GM21515 (cell line): ENCODE data around the gene SRPK2.

Experiments used
- ATAC-seq: cut with Tn5 transposase; IDR thresholded peaks from one replicate; pipeline ENCODE4 v1.9.1; 2021; ENCODE audit not compliant: unreplicated experiment

SRPK2 gene

DNA sequence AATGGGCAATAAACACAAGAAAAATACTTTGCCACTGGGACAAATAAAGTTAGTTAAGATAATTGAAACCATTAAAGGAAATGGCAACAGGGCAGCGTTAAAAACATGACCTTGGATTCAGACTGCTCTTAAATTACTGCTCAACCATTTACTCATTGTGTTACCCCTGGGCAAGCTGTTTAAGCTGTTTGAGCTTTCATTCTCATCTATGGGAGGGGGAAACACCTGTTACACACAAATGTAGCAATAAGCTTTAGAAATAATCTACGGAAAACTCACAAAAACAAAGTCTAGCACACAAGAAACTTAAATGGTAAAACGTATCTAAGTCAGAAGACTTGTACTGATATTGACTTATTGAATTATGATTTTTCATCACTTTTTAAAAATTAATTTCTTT, 237.6 kb downstream of the SRPK2 start:
- ATAC-seq: no peak

DNA sequence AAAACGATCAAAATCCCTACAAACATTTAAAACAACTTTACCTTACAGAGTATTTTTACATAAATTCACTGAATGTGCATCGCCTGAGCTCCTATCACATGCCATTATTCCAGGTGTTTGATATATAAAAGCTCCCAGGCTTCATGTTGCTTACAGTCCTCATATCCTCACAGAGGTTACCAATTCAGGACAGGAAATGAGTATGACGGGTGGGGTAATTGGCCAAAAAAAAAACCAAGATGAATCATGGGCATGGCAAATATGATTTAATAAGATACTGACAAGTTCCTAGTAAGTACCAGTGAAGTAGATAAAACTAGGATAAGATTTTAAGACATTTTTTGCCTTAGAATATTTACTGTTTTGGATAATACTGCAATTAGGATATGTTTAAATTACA, 238.9 kb downstream of the SRPK2 start:
- ATAC-seq: no peak

DNA sequence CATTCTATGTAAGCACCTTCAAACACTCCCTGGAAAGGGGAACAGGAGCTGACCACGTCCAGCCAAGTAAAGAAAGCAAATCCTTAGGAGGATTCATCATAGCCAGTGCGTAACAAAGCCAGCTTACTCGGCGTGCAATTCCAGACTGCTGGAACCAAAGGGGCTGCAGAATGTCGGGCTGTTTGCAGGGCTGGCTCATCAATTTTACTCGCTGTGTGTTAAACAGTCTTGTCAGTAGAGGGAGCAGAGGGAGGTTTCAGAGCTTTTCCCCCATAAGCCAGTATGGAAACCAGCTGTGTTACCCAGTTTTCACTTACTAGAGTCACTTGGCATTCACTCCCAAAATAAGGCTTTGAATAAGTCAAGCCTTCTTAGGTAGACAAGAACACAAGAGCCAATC, 247.7 kb downstream of the SRPK2 start:
- ATAC-seq: no peak

DNA sequence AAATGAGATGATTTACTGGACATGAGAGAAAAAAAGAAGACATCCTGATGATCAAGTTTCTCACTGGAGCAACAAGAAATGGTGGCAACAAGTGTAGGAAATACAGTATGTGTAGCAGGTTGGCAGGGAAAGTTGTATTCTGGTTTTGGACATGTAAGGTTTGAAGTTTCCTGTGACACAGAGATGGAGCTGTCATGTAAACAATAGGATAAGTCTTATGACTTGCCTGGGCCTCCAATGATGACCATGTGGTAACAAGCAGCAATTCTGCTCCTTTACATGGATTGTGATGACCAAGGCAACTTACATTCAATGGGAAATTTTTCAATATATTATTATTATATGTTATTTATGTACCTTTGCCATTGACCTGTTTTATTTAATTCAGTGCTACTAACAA, 249.3 kb downstream of the SRPK2 start:
- ATAC-seq: no peak

DNA sequence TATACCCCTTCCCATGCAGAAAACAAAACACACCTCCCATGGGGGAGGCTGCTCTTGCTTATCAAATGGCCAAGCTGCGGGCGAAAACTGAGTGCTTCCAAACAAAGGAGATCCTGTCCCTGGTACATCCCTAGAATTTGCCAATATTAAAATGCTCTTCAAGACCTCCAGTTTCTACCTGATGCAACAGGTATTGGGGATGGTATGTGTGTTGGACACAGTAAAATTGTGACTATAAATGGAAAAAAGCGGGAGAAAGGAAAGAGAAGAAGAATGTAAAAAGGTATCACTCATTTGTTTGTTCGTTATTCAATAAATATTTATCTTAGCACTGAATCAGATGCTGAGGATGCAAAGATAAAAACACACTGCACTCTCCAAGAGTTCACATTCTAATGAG, 250.8 kb downstream of the SRPK2 start:
- no peak for ATAC-seq

DNA sequence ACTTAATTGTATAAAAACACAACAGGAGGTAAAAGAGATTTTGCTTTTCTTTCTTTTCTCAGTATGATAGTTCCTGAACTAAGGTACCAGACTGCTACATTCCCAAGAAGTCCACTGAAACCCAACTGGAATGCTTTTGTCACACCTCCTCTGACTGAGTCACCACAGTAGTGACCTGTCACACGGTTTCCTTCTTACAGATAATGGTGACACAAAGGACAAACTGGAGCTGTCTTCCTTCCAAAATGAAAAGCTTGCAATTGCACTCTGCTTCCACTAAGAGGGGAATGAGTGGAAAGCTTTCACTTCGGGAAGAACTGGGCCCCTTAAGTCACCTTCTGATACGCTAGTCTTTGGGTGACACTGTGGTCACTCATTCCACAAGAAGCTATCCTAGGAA, 252.5 kb downstream of the SRPK2 start:
- ATAC-seq: no peak

DNA sequence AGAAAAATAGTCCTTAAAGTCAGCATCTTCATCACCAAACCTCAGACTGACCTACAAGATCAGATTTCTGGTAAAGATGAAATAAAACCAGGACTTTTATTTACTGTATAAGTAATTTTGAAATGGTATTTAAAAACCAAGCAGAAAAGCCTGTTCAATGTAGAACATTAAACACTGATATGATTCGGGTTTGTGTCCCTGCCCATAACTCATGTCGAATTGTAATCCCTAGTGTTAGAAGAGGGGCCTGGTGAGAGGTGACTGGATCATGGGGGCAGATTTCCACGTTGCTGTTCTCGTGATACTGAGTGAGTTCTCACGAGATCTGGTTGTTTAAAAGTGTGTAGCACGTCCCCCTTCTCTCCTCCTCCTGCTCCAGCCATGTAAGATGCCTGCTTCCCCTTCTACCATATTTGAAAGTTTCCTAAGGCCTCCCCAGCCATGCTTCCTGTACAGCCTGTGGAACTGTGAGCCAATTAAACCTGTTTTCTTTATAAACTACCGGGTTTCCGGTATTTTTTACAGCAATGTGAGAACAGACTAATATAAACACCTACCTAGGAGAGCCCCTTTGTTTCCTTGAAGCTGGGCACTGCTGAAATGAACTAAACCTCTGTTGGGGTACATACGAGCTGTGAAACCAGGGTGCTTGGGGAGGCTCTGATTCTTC, 254.6 kb downstream of the SRPK2 start:
- no peak for ATAC-seq

DNA sequence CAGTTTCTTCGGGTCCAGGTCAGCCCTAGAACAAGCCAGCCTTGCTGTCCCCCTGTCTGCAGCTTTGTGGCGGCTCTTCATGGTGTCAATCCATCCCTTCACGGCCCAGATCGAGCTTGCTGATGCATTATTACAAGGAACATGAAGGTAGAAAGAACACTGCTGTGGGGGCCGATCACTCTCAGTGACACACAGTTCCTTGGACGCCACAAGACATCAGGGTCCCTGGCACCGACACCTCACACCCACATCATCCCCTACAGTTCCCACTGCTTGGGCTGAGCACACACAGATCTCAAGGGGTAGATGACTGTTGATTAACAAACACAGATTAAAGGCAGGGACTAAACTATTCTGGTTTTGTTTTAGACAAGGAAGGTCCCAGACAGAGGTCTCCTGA, 255.4 kb downstream of the SRPK2 start:
- ATAC-seq: no peak

DNA sequence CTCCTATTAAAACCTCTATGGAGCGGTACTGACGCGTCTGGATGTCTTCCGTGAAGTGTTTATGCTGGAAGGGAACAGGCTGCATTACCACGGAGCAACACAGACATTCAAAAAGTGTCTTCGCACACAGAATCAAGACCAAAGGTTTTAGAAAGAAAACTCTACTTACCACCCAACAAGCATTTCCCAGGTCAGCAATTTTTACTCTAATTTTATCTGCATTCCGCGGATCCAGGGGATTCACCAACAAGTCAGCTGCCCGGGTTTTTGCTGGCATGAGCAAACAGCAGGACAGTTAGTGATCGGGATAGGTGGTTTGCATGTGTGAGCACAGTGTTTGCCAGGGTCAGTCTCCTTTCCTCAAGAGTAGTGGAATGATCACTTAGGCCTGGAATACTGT, 255.9 kb downstream of the SRPK2 start:
- ATAC-seq: no peak

DNA sequence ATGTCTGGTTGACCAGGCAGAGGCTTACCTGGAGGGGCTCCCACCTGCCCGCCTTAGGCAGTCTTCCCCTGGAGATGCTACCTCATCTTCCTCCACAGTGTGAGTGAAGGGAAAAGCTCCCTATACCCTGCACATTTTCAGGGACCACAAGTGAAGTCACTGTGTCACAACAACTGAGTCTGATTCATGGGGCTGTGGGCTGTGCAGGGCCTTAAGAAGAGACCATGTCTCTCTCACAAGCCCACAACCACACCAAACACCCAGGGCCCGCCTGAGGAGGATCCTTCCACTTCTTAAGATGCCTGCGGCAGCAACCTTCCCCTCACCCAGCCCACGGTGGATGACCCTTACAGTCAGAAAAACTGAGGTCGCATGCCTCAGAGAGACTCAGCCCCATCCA, 256.4 kb downstream of the SRPK2 start:
- no peak for ATAC-seq

DNA sequence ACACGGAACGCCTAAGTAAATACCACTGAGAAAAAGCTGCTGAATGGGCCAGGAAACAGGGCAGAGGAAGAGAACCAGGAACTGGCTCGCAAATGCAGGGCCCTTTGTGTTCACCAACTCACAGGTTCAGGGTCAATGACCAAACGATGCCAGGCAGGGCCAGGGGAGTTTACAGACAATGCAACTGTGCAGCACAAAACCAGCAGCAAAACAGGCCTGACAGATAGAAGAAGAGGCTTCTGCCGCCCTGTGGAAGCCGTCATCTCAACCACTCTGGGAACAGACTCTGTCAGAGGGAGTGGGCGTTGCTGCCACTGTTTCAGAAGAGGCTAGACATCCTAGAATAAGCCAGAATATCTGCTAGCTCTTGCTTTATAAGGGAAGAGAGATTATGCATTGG, 256.8 kb downstream of the SRPK2 start:
- ATAC-seq: no peak

DNA sequence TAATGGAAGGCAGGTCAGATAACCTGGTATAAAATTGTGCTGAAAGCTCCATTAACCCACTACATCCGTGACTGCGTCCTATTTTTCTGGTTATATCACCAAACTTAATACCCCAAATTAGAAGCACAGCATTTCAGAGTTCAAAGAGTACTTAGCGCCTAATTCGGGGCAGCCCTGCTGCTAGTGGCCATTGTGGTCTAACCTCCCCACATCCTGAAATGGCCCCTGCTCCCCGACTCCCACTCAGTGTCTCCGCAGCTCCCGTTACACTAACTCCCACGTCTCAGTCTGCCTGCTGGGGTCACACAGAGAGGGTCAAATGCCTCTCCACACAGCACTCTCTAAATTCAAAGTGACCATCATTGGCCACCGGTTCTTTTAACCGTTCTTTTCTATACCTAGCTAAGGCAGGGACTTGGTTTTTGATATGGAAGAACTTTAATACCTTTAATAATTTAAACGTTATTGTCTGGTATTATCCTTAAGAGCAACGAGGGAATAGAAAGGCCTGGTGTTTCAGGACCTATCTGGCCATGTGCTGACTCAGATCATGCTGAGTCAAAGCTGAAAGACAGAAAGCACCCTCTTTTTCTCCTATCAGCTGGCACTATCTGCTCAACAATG, 257.6 kb downstream of the SRPK2 start:
- peak; percentile 52 for ATAC-seq

DNA sequence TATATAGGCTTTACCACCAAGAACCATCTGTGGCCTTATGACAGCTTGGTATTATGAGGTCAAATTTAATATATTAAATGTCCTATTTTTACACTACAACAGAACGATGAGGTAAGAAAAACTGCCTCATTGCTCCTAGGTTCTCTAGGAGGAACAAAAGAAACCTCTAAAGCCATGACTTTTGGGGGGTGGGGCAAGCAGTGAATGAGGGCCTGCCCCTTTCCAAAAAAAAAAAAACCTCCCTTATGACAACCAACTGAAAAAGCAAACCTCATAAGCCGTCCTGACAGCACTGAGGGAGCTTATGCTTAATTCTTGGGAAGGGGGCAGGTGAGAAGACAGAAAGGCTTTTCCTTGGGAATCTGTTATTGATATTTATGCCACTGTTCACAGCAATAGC, 258.1 kb downstream of the SRPK2 start:
- ATAC-seq: no peak

DNA sequence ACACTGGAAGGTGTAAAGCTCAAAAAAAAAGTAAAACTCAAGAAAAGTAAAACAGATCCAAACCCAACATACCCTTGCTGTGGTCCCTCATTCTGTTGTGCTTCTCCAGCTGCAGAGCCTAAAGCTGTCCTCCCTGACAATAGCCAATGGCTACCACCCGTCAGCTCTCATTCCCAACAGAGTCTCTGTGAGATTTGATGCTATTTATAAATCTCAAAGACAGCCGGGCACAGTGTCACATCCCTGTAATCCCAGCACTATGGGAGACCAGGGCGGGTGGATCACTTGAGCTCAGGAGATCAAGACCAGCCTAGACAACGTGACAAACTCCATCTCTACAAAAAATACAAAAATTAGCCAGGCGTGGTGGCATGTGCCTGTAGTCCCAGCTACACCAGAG, 258.7 kb downstream of the SRPK2 start:
- no peak for ATAC-seq

DNA sequence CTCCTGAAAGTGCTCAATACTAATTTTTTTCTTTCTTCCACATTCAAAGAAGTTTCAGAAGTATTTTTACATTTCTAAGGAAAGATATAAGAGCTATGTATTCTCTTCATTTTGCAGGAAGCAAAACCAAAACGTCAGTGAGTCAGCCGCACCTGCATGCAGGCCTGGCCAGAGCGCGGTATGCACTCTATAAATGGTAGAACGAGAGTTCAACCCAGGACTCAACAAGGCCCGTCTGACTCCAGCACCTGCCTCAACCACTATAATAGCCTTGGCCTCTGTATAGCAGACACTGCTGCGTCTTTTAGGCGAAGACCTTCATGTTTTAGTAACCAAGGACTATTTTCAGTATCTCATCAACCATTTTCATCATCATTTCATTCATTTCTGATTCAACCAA, 261.5 kb downstream of the SRPK2 start:
- ATAC-seq: no peak

DNA sequence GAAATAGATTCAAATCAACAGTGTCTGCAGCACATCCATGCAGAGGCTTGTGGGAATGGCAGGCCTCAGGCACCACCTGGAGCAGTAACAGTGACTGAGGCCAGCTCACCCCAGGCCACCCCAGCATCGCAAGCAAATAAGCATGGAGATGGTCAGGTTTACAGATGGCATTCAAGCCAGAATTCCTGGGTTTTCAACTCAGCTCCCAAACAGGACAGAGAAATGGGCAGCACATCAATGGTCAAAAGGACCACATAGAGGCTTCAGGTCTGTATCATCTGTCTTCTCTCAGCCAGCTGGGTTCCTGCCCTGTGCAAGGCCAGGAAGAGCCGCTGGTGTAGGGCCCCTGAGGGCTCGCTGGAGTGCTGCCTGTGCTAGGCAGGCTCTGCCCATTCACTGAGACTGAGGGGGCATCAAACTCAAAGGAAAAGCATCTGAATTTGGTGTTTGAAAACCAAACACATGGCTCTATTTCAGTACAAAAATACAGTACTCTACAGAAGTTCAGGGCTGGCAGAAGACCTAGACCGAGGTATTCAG, 262.2 kb downstream of the SRPK2 start:
- no peak for ATAC-seq

DNA sequence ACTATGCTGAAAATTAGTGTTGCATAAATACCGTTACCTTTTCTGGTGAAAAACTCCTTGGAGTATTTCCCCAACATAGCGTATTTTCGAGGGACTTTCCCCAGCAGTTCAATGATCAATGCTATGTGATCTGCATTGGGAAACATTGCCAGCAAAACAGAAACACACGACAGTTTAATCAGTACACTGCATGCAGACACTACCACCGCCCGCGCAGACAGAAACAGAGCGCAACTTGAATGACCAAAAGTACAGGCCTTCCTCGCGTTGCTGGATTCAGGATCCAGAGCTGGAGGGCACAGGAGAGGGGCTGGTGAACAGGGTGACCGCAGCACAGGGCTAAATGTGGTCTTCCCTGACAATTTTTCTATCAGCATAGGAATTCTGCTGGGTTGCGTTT, 263.0 kb downstream of the SRPK2 start:
- ATAC-seq: no peak

DNA sequence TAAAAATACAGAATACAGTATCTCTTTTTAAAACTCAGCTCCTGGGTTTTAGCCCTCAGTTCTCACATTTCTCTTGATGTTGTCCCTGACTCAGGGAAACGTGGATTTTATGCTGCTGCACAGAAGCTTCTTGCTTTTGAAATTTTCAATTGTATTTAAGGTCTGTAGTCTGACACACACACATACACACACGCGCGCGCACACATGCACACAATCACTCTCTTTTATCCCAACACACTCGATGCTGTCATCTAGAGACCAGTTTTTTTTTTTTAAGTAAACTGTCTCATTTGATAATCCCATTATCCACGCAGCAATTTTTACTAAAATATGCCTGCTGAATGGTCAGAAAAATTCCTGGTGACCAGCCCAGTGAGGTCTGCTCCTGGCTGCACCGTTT, 266.1 kb downstream of the SRPK2 start:
- ATAC-seq: no peak

DNA sequence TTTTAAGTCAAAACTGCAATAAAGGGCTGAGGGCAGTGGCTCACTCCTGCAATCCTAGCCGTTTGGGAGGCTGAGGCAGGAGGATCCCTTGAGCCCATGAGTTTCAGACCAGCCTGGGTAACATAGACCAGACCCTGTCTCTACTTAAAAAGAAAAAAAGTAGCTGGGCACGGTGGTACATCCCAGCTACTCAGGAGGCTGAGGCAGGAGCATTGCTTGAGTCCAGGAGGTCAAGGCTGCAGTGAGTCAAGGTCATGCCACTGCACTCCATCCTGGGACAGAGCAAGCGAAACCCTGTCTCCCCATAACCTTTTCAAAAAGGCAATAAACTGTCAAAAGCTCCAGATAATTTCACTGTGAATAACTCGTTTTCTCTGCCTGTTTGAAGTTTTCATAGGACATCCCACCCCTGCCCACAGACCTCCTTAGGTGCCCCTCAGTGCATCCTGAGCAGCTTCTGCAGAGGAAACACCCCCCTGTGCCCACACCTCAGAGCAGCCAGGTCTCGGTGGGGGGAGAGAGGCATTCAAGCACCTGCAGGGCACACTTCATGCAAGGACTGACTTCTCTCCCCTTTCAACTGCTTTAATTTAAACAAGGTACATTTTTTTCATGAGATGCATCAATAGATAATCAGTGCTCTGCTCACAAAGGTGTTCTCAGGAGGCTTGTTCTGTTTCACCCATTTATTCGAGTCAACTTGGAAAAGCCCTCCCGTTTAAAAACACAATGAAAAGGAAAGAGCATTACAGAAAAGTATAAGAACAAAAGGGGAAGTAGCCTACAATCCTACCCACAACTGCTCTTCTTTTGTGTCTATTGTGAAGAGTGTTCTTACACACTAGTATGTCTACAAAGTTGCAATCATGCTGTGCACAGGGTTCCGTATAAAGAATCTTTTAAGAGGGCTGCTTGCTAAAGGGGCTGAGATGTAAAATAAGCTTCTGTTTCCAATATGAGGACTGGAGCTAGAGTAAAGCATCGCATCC, 269.8 kb downstream of the SRPK2 start:
- ATAC-seq: no peak

DNA sequence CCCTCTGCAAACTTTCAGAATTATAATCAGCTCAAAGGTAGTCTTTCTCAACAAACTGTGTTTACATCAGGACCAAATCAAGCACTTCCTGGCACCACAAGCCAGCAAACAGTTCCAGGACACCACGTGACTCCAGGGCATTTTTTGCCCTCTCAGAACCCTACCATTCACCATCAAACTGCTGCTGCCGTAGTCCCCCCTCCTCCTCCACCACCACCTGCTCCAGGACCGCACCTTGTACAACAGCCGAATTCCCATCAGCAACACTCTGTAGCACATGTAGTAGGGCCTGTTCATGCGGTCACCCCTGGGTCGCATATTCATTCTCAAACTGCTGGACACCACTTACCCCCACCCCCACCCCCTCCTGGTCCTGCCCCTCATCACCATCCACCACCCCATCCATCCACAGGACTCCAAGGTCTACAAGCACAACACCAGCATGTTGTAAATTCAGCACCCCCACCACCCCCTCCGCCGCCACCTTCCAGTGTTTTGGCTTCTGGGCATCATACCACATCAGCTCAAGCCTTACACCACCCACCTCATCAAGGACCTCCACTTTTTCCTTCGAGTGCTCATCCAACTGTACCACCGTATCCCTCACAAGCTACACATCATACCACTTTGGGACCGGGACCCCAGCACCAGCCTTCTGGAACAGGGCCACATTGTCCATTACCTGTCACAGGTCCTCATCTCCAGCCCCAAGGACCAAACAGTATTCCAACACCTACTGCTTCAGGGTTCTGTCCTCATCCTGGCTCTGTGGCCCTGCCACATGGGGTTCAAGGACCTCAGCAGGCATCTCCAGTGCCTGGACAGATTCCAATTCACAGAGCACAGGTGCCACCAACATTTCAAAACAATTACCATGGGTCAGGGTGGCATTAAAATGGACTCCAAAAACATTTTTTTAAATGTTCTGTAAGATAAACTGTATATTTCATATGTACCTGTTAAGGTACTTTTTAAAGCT, 276.0 kb downstream of the SRPK2 start:
- no peak for ATAC-seq

DNA sequence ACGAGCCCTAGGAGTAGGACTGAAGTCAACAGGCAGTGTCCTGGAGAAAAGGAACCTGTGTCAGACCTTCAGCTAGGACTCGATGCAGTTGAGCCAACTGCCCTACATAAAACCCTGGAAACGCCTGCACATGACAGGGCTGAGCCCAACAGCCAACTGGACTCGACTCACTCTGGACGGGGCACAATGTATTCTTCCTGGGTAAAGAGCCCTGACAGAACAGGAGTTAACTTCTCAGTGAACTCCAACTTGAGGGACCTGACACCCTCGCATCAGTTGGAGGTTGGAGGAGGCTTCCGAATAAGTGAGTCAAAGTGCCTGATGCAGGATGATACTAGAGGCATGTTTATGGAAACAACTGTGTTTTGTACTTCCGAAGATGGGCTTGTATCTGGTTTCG, 281.3 kb downstream of the SRPK2 start:
- ATAC-seq: no peak
